H4 (cell line): ENCODE results near the gene CHST8. TPM values are rescaled to one million over a fixed set of nuclear protein-coding genes. Genes with fewer than 3 reads are reported as not detected.

ENCODE experiments used
- DNase-seq: peaks from one replicate; pipeline ENCODE4 v3.0.0-alpha.2; 2015; ENCODE audit warnings: low spot score
- total RNA-seq: library from RNA; depleted of rRNA; stranded (reverse); fragments of >200 nt; shearing (Covaris generic); gene quantifications from 2 replicates; pipeline ENCODE4 v1.2.3, GENCODE V29; 2014

CHST8 gene
- total RNA-seq, 1 experiment from 2014 or later, result 6.8 TPM

DNA sequence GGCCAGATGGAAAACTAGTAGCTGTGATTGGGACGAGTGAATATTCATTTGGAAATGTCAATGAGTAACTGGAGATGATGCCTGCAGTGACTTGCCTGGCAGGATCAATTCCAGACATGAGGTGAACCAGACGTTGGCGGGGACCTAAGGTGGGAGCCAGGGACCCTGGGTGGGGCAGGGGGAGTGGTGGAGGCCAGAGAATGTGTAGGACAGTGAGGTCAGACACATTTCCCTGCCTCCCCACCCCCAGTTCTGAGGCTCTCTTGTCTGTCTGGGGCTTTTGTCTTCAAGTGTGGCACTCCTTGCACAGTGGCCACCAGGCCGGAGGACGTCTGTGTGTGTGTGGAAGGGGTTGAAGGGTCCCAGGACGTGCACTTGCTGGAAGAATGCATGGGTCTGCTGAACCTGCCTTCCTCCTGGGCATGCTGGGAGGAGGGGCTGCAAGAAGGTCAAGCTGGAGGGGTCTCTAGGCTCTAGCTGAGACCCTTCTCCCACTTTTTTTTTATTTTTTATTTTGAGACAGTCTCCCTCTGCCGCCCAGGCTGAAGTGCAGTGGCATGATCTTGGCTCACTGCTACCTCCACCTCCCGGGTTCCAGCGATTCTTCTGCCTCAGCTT is 51.6 kb downstream of the CHST8 start:
- DNase-seq, result no peak

GRCh38 chr19:33673996-33674625 is 52.4 kb downstream of the CHST8 start:
- no peak for DNase-seq

- DNase-seq, result no peak
Observed at GRCh38 chr19:33674626-33675367, 53.0 kb downstream of the CHST8 start.

DNA sequence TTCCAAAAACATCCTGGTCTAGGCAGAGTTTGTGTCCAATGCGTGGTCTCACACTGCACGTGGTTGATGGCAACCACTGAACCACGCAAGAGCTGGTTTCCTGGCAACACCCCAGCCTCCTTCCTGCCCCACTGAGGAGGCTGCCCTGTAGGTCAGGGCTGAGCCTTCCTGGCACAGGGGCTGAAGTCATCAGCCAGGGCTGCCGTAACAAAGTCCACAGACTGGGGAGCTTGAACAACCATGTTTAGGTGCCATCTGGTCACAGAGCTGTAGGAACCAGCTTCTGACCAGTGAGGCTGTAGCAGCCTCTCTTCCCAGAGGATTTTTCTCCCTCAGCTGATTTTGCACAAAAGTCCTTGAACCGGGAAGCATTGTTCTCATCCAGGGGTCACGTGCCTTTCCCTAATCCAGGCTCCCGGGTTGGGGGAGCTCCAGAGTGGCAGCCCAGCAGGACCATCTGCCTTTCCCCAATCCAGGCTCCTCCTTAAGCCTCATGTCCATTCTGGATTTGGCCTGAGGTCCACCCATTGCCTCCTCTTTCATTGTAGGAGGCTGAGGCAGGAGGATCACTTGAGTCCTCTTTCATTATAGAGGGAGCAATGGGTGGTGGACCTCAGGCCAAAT is 53.9 kb downstream of the CHST8 start:
- no peak for DNase-seq

GRCh38 chr19:33676999-33677665 is 55.4 kb downstream of the CHST8 start:
- DNase-seq, result no peak

DNA sequence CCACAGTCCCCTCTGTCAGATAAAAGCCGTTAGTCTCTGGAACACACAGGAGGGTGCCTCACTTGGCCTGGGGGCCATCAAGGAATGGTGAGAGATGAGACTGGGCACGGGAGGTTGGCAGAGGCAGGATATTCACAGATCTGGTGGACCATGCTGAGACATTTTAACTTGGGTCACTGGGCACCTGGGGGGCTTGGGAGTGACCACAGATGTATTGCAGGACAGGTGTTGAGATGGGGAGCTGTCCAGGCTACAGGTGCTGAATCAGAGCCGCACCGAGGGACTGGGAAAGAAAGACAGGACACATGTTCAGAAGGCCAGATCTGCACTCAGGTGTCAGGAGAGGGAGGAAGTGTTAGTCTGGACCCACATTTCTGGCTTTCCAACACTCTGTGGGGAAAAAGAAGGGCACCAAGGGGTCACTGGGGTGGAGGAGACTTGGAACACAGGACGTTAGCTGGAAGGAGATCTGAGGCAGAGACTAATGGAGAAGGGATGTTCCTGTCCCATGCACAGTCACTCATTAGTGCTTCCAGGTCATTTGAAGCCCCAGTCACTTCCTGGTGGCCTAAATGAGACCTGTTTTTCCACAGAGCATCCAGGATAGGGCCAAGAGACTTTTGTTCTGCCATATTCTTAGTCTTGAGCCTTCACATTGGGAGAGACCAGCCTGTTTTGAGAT is 56.1 kb downstream of the CHST8 start:
- no peak for DNase-seq

GRCh38 chr19:33678796-33679585 is 57.2 kb downstream of the CHST8 start:
- DNase-seq, result no peak

GRCh38 chr19:33679696-33680095 is 57.9 kb downstream of the CHST8 start:
- no peak for DNase-seq

DNA sequence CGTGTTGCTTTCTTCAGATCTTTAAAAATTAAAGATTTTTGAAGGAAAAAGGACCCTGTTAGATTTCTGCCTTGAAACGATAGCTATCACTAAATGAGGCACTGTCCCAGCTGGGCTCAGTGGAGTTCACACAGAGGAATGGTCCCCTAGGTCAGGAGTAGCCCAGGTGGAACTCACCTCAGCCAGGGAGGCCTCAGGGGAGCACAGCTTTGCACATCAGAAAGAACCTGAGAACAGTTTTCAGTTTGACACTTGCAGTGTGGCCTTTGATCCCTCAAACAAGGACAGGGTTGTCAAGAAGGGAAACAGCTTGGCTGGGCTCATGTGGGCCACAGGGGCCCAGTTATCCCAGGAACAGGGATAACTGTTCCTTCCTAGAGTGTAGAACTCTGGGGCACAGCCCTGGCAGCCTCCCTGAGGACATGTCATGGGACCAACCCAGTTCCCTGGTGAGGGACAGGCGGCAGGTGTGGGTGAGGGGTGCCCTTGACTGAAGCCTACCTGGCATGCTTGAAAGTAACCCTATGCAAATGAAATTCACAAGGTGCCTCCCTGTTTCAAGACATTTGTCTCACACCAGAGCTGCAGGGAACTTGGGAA is 59.4 kb downstream of the CHST8 start:
- DNase-seq, result no peak

GRCh38 chr19:33683881-33684537 is 62.3 kb downstream of the CHST8 start:
- no peak for DNase-seq

- DNase-seq, result no peak
Observed at GRCh38 chr19:33684538-33685232, 62.9 kb downstream of the CHST8 start.

- no peak for DNase-seq
Observed at GRCh38 chr19:33685541-33685940, 63.8 kb downstream of the CHST8 start.

DNA sequence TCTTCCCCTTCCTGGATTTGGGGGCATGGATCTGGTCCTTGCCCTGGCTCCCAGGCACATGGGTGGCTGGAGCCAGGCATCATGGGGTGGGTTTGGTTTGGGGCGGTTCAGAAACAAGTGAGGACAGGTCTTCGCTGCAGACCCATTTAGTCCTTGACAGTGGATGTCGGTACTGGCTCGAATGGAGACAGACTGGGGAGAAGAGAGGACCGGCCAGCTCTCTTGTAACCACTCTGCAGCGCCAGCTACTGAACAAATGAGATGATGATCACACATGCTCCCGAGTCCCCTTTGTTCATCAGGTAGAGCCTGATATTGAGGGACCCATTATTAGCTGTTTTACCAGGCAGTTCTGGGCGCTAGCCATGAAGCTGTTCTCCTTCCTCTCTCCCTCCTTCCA is 64.5 kb downstream of the CHST8 start:
- DNase-seq, result no peak

DNA sequence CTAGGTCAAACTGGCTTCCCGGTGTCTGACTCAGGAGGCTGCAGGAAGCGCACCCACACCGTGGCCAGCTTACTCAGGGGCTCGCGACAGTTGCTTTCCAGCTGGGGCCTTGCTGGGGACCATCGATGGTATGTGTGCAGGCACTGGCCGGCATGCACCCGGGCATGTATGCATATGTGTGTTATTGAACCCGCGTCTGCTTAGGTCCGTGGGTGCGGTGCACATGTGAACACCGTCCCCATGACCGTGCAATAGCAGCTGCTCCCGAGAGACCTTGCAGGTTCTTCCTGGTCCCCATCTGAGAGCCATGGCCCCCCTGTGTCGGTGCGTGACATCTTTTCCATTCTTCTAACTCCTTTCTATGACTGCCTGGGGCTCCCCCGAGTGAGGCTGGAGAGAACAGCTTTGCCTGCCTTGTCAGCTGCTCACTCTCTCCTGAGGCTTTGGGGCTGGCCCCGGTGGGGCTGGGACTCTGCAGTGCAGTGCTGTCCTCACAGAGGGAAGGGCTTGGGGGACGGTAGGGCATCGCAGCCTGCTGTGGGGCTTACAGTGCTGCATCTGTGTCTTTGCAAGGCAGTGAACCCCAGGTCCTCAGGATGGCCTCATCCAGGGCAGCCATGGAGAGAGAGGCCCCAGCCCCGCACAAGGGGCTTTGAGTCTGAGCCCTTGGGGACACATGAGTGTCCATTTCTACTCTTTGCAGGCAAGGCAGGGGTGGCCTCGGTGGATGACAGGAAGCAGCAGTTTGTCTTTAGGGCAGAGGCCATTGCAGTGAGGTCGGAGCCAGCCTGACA is 65.1 kb downstream of the CHST8 start:
- DNase-seq, result no peak

- no peak for DNase-seq
Observed at GRCh38 chr19:33687481-33688170, 65.9 kb downstream of the CHST8 start.

DNA sequence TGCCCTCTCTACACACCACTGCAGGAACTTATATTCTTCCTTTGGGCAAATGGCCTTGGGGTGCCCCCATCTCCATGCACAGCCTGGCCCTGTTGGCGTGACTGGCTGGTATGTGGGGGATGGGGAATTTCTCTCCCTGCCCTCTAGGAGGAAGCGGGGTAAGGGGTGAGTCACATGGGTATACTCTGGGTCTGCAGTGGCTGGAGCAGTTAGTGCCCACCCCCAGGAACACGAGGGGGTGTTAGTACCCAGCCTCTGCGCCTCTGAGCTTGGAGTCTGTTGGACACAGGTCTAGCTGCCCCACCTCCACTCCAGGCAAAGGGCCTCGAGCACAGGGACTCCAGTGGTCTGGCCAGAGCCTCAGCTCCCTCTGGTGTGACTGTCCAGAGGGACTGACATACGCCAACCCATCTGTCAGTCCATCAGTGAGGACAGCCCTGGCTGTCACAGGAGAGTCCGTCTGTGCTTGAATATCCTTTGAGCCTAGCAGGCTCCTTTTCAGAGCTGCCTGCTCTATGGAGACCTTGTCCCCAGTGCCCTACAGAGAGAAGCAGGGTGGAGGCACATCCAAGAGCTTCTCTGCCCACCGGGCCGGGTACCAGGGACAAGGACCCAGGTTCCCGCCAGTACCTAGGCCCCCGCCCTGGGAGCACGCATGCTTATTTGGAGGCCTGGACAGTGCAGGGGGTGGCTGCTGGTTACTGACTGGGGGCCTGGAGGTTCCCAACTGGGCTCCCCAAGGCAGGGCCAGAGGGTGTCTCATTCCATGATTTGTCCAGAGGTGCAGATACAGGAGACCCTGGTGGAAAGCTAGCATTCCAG is 66.6 kb downstream of the CHST8 start:
- DNase-seq, result no peak
